NOMO-1 (cell line): ENCODE measurements around the gene PHF2.

Experiments
- DNase-seq, 2 experiments: peaks; one replicate each; lab custom pipeline; 2025; ENCODE audit not compliant: unreplicated experiment in 2 of 2; lab: John Stamatoyannopoulos, UW

The PHF2 gene

DNA sequence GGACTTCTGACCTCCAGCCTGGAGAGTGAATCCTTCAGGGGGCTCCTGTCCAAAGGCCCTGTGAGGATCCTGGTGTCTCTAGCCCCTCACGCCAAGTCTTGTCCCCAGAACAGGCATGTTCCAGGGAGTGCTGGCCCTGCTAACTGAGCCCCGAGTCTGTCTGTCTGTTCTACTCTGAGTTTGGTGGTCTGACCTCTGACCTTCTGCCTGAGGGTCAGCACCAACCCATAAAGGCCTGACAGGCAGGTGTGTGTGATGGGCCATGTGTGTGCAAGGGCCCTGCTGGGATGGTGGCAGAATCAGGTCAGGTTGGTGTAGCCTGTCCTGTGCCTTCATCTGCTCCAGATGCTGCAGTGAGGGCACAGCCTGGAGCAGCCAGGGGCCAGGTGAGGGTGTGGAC lies 46.3 kb downstream of the PHF2 start:
- DNase-seq: no peak

GRCh38 chr9:93623753-93624152 lies 47.4 kb downstream of the PHF2 start:
- DNase-seq: no peak

GRCh38 chr9:93624431-93624834 lies 48.0 kb downstream of the PHF2 start:
- DNase-seq: no peak

GRCh38 chr9:93624977-93625376 lies 48.6 kb downstream of the PHF2 start:
- DNase-seq: no peak

- DNase-seq: no peak
Observed at GRCh38 chr9:93629920-93630319, 53.5 kb downstream of the PHF2 start.

GRCh38 chr9:93630806-93631411 lies 54.5 kb downstream of the PHF2 start:
- DNase-seq: no peak

- no peak for DNase-seq
Observed at GRCh38 chr9:93633492-93634221, 57.3 kb downstream of the PHF2 start.

DNA sequence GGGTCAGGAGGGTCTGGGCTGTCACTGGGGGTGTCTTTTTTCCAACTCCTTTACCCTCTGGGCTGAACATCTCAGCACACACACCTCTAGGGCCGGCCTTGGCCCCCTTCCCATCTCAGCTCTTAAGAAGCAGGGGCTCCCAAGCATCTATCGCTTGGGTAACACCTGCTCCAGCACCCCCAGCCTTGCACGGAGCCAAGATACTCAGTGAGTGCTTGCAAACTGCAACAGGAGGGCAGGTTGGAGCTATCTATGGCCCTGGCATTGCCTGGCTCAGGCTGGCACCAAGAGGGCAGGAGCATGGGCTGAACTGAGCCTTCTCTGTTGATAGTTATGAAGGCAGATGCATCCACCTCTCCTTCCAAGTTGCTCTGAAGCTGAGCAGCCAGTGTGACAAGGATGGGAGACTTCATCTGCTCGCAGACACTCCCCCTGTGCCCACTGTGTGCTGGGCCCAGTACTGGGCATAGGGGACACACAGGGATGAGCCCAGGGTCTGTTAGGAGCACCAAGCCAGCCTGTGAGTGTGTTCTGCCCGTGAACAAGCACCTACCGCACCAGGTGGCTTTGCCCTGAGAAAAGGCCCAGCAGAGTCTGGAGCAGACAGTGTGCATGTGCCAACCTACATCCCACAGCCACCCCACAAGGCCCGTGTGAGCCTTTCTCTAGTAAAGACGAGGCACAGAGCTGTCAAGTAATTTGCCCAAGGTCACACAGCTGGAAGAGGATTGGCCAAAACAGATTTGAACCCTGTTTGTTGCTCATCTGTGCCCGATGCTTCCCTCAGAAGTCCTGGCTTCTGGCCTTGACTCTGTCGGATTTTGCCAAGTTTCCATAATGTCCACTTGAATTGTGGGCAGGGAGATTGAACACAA lies 58.2 kb downstream of the PHF2 start:
- no peak for DNase-seq

GRCh38 chr9:93635186-93636107 lies 59.1 kb downstream of the PHF2 start:
- no peak for DNase-seq

DNA sequence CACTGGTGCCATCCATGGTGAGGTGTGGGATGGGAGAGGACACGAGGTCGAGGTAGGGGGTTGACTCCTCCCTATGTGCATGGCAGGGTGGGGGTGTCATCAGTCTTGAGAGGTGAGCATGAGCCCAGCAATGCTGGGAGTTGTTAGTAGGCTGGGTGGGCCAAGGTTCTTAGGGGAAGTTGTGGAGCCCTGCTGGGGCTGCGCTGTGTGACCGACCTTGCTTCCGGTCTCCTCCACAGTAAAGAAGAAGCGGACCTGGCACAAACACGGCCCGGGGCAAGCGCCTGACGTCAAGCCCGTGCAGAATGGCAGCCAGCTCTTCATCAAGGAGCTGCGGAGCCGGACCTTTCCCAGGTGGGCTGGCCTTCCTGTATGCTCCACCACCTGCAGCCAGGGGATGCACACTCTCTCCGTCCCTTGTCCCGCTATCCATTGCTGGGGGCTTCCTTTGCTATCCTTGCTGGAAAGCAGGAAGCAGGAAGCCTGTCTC lies 59.8 kb downstream of the PHF2 start:
- DNase-seq: no peak

- no peak for DNase-seq
Observed at GRCh38 chr9:93636667-93637066, 60.3 kb downstream of the PHF2 start.

- DNase-seq: no peak
Observed at GRCh38 chr9:93637886-93638285, 61.5 kb downstream of the PHF2 start.

GRCh38 chr9:93640027-93640426 lies 63.6 kb downstream of the PHF2 start:
- no peak for DNase-seq

DNA sequence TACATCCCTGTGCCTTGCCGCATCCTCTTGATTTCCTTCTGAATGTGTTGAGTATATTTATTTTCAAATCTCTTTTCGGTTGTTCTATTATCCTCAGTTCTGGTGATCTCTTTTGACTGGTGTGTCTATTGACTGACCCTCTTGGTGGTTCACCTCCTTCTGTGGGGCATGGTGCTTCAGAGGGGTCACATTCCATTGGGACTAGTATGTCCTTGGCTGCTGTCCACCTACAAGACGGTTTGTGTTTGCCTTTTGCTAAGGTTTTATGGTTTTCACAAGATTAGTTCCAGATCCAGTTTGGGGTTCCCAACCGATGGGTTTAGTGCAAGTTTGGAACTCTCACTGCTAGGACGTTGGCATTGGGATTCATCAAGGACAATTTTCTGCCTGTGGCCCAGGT lies 66.6 kb downstream of the PHF2 start:
- no peak for DNase-seq

- DNase-seq: no peak
Observed at GRCh38 chr9:93644397-93645088, 68.2 kb downstream of the PHF2 start.

GRCh38 chr9:93645149-93645889 lies 68.9 kb downstream of the PHF2 start:
- no peak for DNase-seq

GRCh38 chr9:93645921-93646639 lies 69.7 kb downstream of the PHF2 start:
- DNase-seq: no peak

DNA sequence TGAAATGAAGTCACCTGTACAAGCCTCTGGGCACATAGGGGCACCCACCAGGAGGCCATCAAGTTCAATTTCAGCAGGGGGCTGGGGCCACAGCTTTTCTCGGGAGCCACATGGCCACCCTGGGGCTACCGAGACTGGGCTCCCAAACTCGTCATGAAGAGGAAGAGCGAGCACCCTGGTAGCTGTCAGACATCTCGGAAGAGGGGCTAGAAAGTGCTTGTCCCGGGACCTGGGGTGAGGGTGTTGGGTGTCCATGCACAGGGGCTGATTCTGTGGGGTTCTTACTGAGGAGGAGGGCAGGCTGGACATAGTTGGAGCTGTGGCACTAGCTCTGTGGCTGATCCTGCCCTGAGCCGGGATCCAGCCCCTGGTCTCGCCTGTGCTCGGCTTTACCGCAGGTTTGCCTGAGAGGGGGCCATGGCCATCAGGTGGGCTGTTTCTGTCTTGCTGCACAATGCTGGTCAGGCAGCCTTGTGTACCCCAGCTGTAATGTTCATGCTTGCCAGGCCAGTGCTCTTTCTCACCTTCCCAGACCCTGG lies 70.3 kb downstream of the PHF2 start:
- no peak for DNase-seq
